Astrocyte (in vitro differentiated cells and primary cell): ENCODE data around the gene CDKN1C. TPM values are rescaled to one million over a fixed set of nuclear protein-coding genes. Genes with fewer than 3 reads are reported as not detected.

Experiments used
- DNase-seq: peaks from one replicate; pipeline ENCODE4 v3.0.0-alpha.2; 2010; ENCODE audit warnings: low read depth
- FAIRE-seq: peaks from 2 replicates; lab custom pipeline; 2011; peaks lifted over from hg19 to GRCh38; lab: Jason Lieb, UNC
- H2AFZ ChIP-seq: 2 replicates; pipeline ENCODE4 v1.6.0; 2012; ENCODE audit warnings: low read depth, low read length, inconsistent platforms
- H3K27ac ChIP-seq: 2 replicates; pipeline ENCODE4 v1.5.1; 2011; ENCODE audit warnings: low read depth, low read length, inconsistent platforms
- H3K27me3 ChIP-seq: 2 replicates; pipeline ENCODE4 v1.6.0; 2011; ENCODE audit warnings: low read length, inconsistent platforms; ENCODE audit not compliant: insufficient read depth
- H3K36me3 ChIP-seq: 2 replicates; pipeline ENCODE4 v1.5.1; 2011; ENCODE audit warnings: low read length, inconsistent platforms; ENCODE audit not compliant: insufficient read depth
- H3K4me1 ChIP-seq: 2 replicates; pipeline ENCODE4 v1.5.1; 2011; ENCODE audit warnings: low read length, inconsistent platforms; ENCODE audit not compliant: insufficient read depth
- H3K4me2 ChIP-seq: 2 replicates; pipeline ENCODE4 v1.6.0; 2012; ENCODE audit warnings: low read length, inconsistent platforms
- H3K4me3 ChIP-seq: 2 replicates; pipeline ENCODE4 v1.5.1; 2011; ENCODE audit warnings: low read depth, mild to moderate bottlenecking, low read length, inconsistent platforms; ENCODE audit not compliant: insufficient read depth
- H3K79me2 ChIP-seq: 2 replicates; pipeline ENCODE4 v1.6.0; 2012; ENCODE audit warnings: mild to moderate bottlenecking, low read length, inconsistent platforms; ENCODE audit not compliant: insufficient read depth
- H3K9ac ChIP-seq: 2 replicates; pipeline ENCODE4 v1.6.0; 2012; ENCODE audit warnings: mild to moderate bottlenecking, low read length, inconsistent platforms
- H3K9me3 ChIP-seq: 2 replicates; pipeline ENCODE4 v1.5.1; 2012; ENCODE audit warnings: low read depth, mild to moderate bottlenecking, low read length, inconsistent platforms; ENCODE audit not compliant: insufficient read depth
- H4K20me1 ChIP-seq: 2 replicates; pipeline ENCODE4 v1.6.0; 2012; ENCODE audit warnings: low read length, inconsistent platforms; ENCODE audit not compliant: insufficient read depth
- H3K27ac Mint-ChIP-seq: one replicate; pipeline ENCODE4 v1.8.0; 2021; ENCODE audit warnings: mild to moderate bottlenecking, mixed read lengths; ENCODE audit not compliant: unreplicated experiment
- H3K27me3 Mint-ChIP-seq: one replicate; pipeline ENCODE4 v1.8.0; 2021; ENCODE audit warnings: low read depth, mixed read lengths; ENCODE audit not compliant: unreplicated experiment
- H3K36me3 Mint-ChIP-seq: one replicate; pipeline ENCODE4 v1.8.0; 2021; ENCODE audit warnings: low read depth, mixed read lengths; ENCODE audit not compliant: unreplicated experiment
- H3K4me1 Mint-ChIP-seq: one replicate; pipeline ENCODE4 v1.8.0; 2021; ENCODE audit warnings: low read depth, mixed read lengths; ENCODE audit not compliant: unreplicated experiment
- H3K4me3 Mint-ChIP-seq: one replicate; pipeline ENCODE4 v1.8.0; 2021; ENCODE audit warnings: mild to moderate bottlenecking, moderate library complexity, mixed read lengths; ENCODE audit not compliant: unreplicated experiment
- H3K9me3 Mint-ChIP-seq: one replicate; pipeline ENCODE4 v1.8.0; 2021; ENCODE audit warnings: mild to moderate bottlenecking, mixed read lengths; ENCODE audit not compliant: unreplicated experiment
- CTCF ChIP-seq: IDR thresholded peaks from 2 replicates; pipeline ENCODE4 v1.5.1; 2011; ENCODE audit warnings: low read depth, mild to moderate bottlenecking, inconsistent platforms, low read length, moderate library complexity; ENCODE audit not compliant: insufficient read depth
- EZH2 ChIP-seq: IDR thresholded peaks from 2 replicates; pipeline ENCODE4 v1.6.1; 2012; ENCODE audit warnings: mild to moderate bottlenecking, low read length, inconsistent platforms; ENCODE audit not compliant: insufficient read depth
- total RNA-seq: library from RNA; stranded (reverse); gene quantifications from 2 replicates; pipeline ENCODE4 v1.2.1, GENCODE V29; 2021

The CDKN1C gene
- total RNA-seq, 1 donor from 2014 or later, result 7.5 TPM

GRCh38 chr11:2921261-2921660 lies 35.7 kb upstream of the CDKN1C start:
- no peak overlapping the region for H3K27ac ChIP-seq
- no peak overlapping the region for H3K27ac Mint-ChIP-seq
- no peak for TF ChIP-seq CTCF
- TF ChIP-seq EZH2, result no peak
- H3K4me3 Mint-ChIP-seq, result no peak overlapping the region
- H3K79me2 ChIP-seq, result peaks cover 8% of the 10 kb centered on the region
- no peak overlapping the region for H3K9ac ChIP-seq
- no peak overlapping the region for H3K4me3 ChIP-seq
- H3K27me3 Mint-ChIP-seq, result peaks cover 3% of the 10 kb centered on the region
- DNase-seq, result no peak
- H4K20me1 ChIP-seq, result peaks cover 16% of the 10 kb centered on the region
- H2AFZ ChIP-seq, result no peak overlapping the region
- no peaks in the 10 kb centered on the region for H3K9me3 Mint-ChIP-seq
- H3K36me3 Mint-ChIP-seq, result no peaks in the 10 kb centered on the region
- H3K4me1 ChIP-seq, result no peaks in the 10 kb centered on the region
- H3K27me3 ChIP-seq, result no peaks in the 10 kb centered on the region
- no peaks in the 10 kb centered on the region for H3K36me3 ChIP-seq
- no peak for FAIRE-seq
- H3K9me3 ChIP-seq, result no peaks in the 10 kb centered on the region
- no peaks in the 10 kb centered on the region for H3K4me1 Mint-ChIP-seq
- no peak overlapping the region for H3K4me2 ChIP-seq

- no peaks in the 10 kb centered on the region for H3K9me3 Mint-ChIP-seq
- peaks cover 3% of the 10 kb centered on the region for H3K27me3 Mint-ChIP-seq
- no peak overlapping the region for H3K4me3 ChIP-seq
- no peak overlapping the region for H3K4me3 Mint-ChIP-seq
- no peaks in the 10 kb centered on the region for H3K36me3 Mint-ChIP-seq
- no peak overlapping the region for H3K4me2 ChIP-seq
- no peak overlapping the region for H3K27ac ChIP-seq
- H3K4me1 ChIP-seq, result no peaks in the 10 kb centered on the region
- H3K9ac ChIP-seq, result no peak overlapping the region
- H4K20me1 ChIP-seq, result peaks cover 10% of the 10 kb centered on the region
- H3K27ac Mint-ChIP-seq, result no peak overlapping the region
- peaks cover 7% of the 10 kb centered on the region for H3K79me2 ChIP-seq
- DNase-seq, result no peak
- no peaks in the 10 kb centered on the region for H3K27me3 ChIP-seq
- no peak for FAIRE-seq
- no peaks in the 10 kb centered on the region for H3K9me3 ChIP-seq
- H3K4me1 Mint-ChIP-seq, result no peaks in the 10 kb centered on the region
- no peak overlapping the region for H2AFZ ChIP-seq
- no peaks in the 10 kb centered on the region for H3K36me3 ChIP-seq
- TF ChIP-seq CTCF (no peak), EZH2 (no peak)
Observed at GRCh38 chr11:2920343-2920742, 34.8 kb upstream of the CDKN1C start.

- peaks cover 3% of the 10 kb centered on the region for H3K27me3 Mint-ChIP-seq
- no peaks in the 10 kb centered on the region for H3K4me1 Mint-ChIP-seq
- no peaks in the 10 kb centered on the region for H3K36me3 ChIP-seq
- no peaks in the 10 kb centered on the region for H3K36me3 Mint-ChIP-seq
- TF ChIP-seq EZH2, result no peak
- TF ChIP-seq CTCF, result no peak
- no peak overlapping the region for H3K4me3 ChIP-seq
- peaks cover 2% of the 10 kb centered on the region for H3K79me2 ChIP-seq
- no peaks in the 10 kb centered on the region for H3K4me1 ChIP-seq
- H3K27me3 ChIP-seq, result no peaks in the 10 kb centered on the region
- H3K4me3 Mint-ChIP-seq, result no peak overlapping the region
- H3K9ac ChIP-seq, result no peak overlapping the region
- DNase-seq, result no peak
- FAIRE-seq, result no peak
- peaks cover 5% of the 10 kb centered on the region for H4K20me1 ChIP-seq
- H2AFZ ChIP-seq, result no peak overlapping the region
- no peak overlapping the region for H3K4me2 ChIP-seq
- H3K9me3 ChIP-seq, result no peaks in the 10 kb centered on the region
- no peak overlapping the region for H3K27ac ChIP-seq
- no peaks in the 10 kb centered on the region for H3K9me3 Mint-ChIP-seq
- H3K27ac Mint-ChIP-seq, result no peak overlapping the region
Observed at GRCh38 chr11:2919837-2920236, 34.3 kb upstream of the CDKN1C start.
